Liver (tissue), 3 donors: ENCODE results near the gene RRM2.

Experiments
- ATF3 ChIP-seq: IDR thresholded peaks from 2 replicates; pipeline ENCODE4 v1.6.1; 2016; ENCODE audit warnings: antibody characterized with exemption
- CTCF ChIP-seq: fragments of 150-350 bp; IDR thresholded peaks from 2 replicates; pipeline ENCODE4 v1.5.1; 2017; ENCODE audit warnings: improper control_type of control experiment, low read depth, low read length; ENCODE audit not compliant: missing input control
- HNF4A ChIP-seq, 2 donors: conservative IDR thresholded peaks; 2 replicates each; pipeline ENCODE4 v1.6.1; 2016; ENCODE audit warnings: antibody characterized with exemption in 2 of 2, mild to moderate bottlenecking in 2 of 2
- MAX ChIP-seq: IDR thresholded peaks from 2 replicates; pipeline ENCODE4 v1.6.1; 2016; ENCODE audit warnings: antibody characterized with exemption
- NR2F2 ChIP-seq: IDR thresholded peaks from 2 replicates; pipeline ENCODE4 v1.6.1; 2016; ENCODE audit warnings: antibody characterized with exemption
- RAD21 ChIP-seq, 2 donors: IDR thresholded peaks; 2 replicates each; pipeline ENCODE4 v1.6.1; 2016; ENCODE audit warnings: antibody characterized with exemption in 2 of 2, mild to moderate bottlenecking in 2 of 2
- TAF1 ChIP-seq: conservative IDR thresholded peaks from 2 replicates; pipeline ENCODE4 v1.6.1; 2016; ENCODE audit warnings: antibody characterized with exemption, mild to moderate bottlenecking
- YY1 ChIP-seq: IDR thresholded peaks from 2 replicates; pipeline ENCODE4 v1.6.1; 2016; ENCODE audit warnings: antibody characterized with exemption, mild to moderate bottlenecking
- ZBTB33 ChIP-seq: IDR thresholded peaks from 2 replicates; pipeline ENCODE4 v1.6.1; 2016; ENCODE audit warnings: antibody characterized with exemption
- donor health status: healthy.
- donor health status: healthy.

- TF ChIP-seq ATF3 (no peak), CTCF (no peak), MAX (no peak), TAF1 (no peak), YY1 (no peak), HNF4A (conservative IDR thresholded peaks at IDR 0.05) (no peak), ZBTB33 (no peak), NR2F2 (no peak), RAD21 (IDR thresholded peaks at IDR 0.05) (no peak)
Measured at GRCh38 chr2:10174173-10174572, 51.6 kb downstream of the RRM2 start.
